ENCODE data around the gene CD8B.

The CD8B gene

GRCh38 chr2:86806059-86806857, 55.4 kb downstream of the CD8B start:
- no peak overlapping the region for H3K4me3 ChIP-seq (ENCODE audit: low read depth, low read length)

- no peak overlapping the region for H3K4me3 ChIP-seq (ENCODE audit: low read depth, low read length)
Observed at GRCh38 chr2:86800856-86801567, 60.7 kb downstream of the CD8B start.

- no peak overlapping the region for H3K4me3 ChIP-seq (ENCODE audit: low read depth, low read length)
Observed at GRCh38 chr2:86794861-86795260, 66.8 kb downstream of the CD8B start.

- no peak overlapping the region for H3K4me3 ChIP-seq (ENCODE audit: low read depth, low read length)
Observed at GRCh38 chr2:86793752-86794151, 67.9 kb downstream of the CD8B start.

- H3K4me3 ChIP-seq (ENCODE audit: low read depth, low read length) = no peak overlapping the region
Observed at GRCh38 chr2:86791573-86791972, 70.1 kb downstream of the CD8B start.

GRCh38 chr2:86790676-86791572, 70.8 kb downstream of the CD8B start, which contains the start of gene CD8A:
Gene CD8A, minus strand, starts transcription at chr2:86790913. Its CDS starts 88 bp downstream, at chr2:86790825.
- H3K4me3 ChIP-seq (ENCODE audit: low read depth, low read length) = no peak within 1 kb of the TSS

- H3K4me3 ChIP-seq (ENCODE audit: low read depth, low read length) = no peak overlapping the region
Observed at GRCh38 chr2:86790134-86790675, 71.5 kb downstream of the CD8B start.

- H3K4me3 ChIP-seq (ENCODE audit: low read depth, low read length) = no peak overlapping the region
Observed at GRCh38 chr2:86789687-86790133, 72.0 kb downstream of the CD8B start.

GRCh38 chr2:86788881-86789686, 72.6 kb downstream of the CD8B start:
- H3K4me3 ChIP-seq (ENCODE audit: low read depth, low read length) = no peak overlapping the region

- H3K4me3 ChIP-seq (ENCODE audit: low read depth, low read length) = no peak overlapping the region
Observed at GRCh38 chr2:86788165-86788564, 73.5 kb downstream of the CD8B start.

GRCh38 chr2:86787736-86788135, 74.0 kb downstream of the CD8B start:
- H3K4me3 ChIP-seq (ENCODE audit: low read depth, low read length) = no peak overlapping the region

- H3K4me3 ChIP-seq (ENCODE audit: low read depth, low read length) = no peak overlapping the region
Observed at GRCh38 chr2:86786001-86786536, 75.6 kb downstream of the CD8B start.

GRCh38 chr2:86785456-86785855, 76.2 kb downstream of the CD8B start:
- H3K4me3 ChIP-seq (ENCODE audit: low read depth, low read length) = no peak overlapping the region

- H3K4me3 ChIP-seq (ENCODE audit: low read depth, low read length) = no peak overlapping the region
Observed at GRCh38 chr2:86783615-86784339, 77.9 kb downstream of the CD8B start.

GRCh38 chr2:86782748-86783147, 78.9 kb downstream of the CD8B start:
- H3K4me3 ChIP-seq (ENCODE audit: low read depth, low read length) = no peak overlapping the region

GRCh38 chr2:86781363-86781762, 80.3 kb downstream of the CD8B start:
- H3K4me3 ChIP-seq (ENCODE audit: low read depth, low read length) = no peak overlapping the region

GRCh38 chr2:86779971-86780370, 81.7 kb downstream of the CD8B start:
- no peak overlapping the region for H3K4me3 ChIP-seq (ENCODE audit: low read depth, low read length)

- H3K4me3 ChIP-seq (ENCODE audit: low read depth, low read length) = no peak overlapping the region
Observed at GRCh38 chr2:86778957-86779356, 82.7 kb downstream of the CD8B start.

GRCh38 chr2:86776532-86776931, 85.2 kb downstream of the CD8B start:
- H3K4me3 ChIP-seq (ENCODE audit: low read depth, low read length) = no peak overlapping the region
